Neural progenitor cell (in vitro differentiated cells): ENCODE results near the gene HCAR2. TPM values are rescaled to one million over a fixed set of nuclear protein-coding genes. Genes with fewer than 3 reads are reported as not detected.

ENCODE experiments used
- DNase-seq: peaks from one replicate; pipeline ENCODE4 v3.0.0-alpha.2; 2016; ENCODE audit warnings: low spot score
- H2AFZ ChIP-seq: fragments of 200-600 bp; sonication (generic); replicated peaks from 2 replicates; pipeline ENCODE4 v1.6.1; 2016; ENCODE audit warnings: antibody characterized with exemption
- H3F3A ChIP-seq: fragments of 200-600 bp; sonication (generic); 2 replicates; pipeline ENCODE4 v1.6.1; 2016; ENCODE audit warnings: antibody characterized with exemption, low read depth
- H3K27ac ChIP-seq: fragments of 200-600 bp; sonication (generic); 2 replicates; pipeline ENCODE4 v1.5.1; 2016; ENCODE audit warnings: mild to moderate bottlenecking
- H3K27me3 ChIP-seq: fragments of 200-600 bp; sonication (generic); 2 replicates; pipeline ENCODE4 v1.6.1; 2016; ENCODE audit warnings: mild to moderate bottlenecking, moderate library complexity
- H3K36me3 ChIP-seq: fragments of 200-600 bp; sonication (generic); 2 replicates; pipeline ENCODE4 v1.5.1; 2016
- H3K4me1 ChIP-seq: fragments of 200-600 bp; sonication (generic); 2 replicates; pipeline ENCODE4 v1.6.1; 2016; ENCODE audit warnings: mixed run types
- H3K4me2 ChIP-seq: fragments of 200-600 bp; sonication (generic); 2 replicates; pipeline ENCODE4 v1.6.1; 2016
- H3K4me3 ChIP-seq: fragments of 200-600 bp; sonication (generic); 2 replicates; pipeline ENCODE4 v1.5.1; 2016
- H3K79me2 ChIP-seq: fragments of 200-600 bp; sonication (generic); 2 replicates; pipeline ENCODE4 v1.6.1; 2016; ENCODE audit warnings: low read depth
- H3K9ac ChIP-seq: fragments of 200-600 bp; sonication (generic); 2 replicates; pipeline ENCODE4 v1.6.1; 2016
- H3K9me3 ChIP-seq: fragments of 200-600 bp; sonication (generic); 2 replicates; pipeline ENCODE4 v1.5.1; 2016; ENCODE audit warnings: low read depth
- H4K20me1 ChIP-seq: fragments of 200-600 bp; sonication (generic); 2 replicates; pipeline ENCODE4 v1.6.1; 2016; ENCODE audit warnings: low read depth
- H3K27ac Mint-ChIP-seq: 3 replicates; pipeline ENCODE4 v1.8.0; 2021; ENCODE audit warnings: mixed read lengths
- H3K27me3 Mint-ChIP-seq: 2 replicates; pipeline ENCODE4 v1.8.0; 2022; ENCODE audit warnings: low read depth, mild to moderate bottlenecking, inconsistent platforms, moderate library complexity, mixed read lengths; ENCODE audit not compliant: insufficient read depth
- H3K36me3 Mint-ChIP-seq: 3 replicates; pipeline ENCODE4 v1.8.0; 2021; ENCODE audit warnings: mixed read lengths
- H3K4me1 Mint-ChIP-seq: 3 replicates; pipeline ENCODE4 v1.8.0; 2021; ENCODE audit warnings: mixed read lengths
- H3K4me3 Mint-ChIP-seq: 3 replicates; pipeline ENCODE4 v1.8.0; 2021; ENCODE audit warnings: mild to moderate bottlenecking, moderate library complexity, mixed read lengths
- H3K9me3 Mint-ChIP-seq: 3 replicates; pipeline ENCODE4 v1.8.0; 2020; ENCODE audit warnings: mixed read lengths
- CTCF ChIP-seq: fragments of 200-600 bp; sonication (generic); IDR thresholded peaks from 2 replicates; pipeline ENCODE4 v1.5.1; 2017; ENCODE audit warnings: antibody characterized with exemption, mild to moderate bottlenecking
- EZH2 ChIP-seq: fragments of 200-600 bp; sonication (generic); IDR thresholded peaks from 2 replicates; pipeline ENCODE4 v1.6.1; 2017; ENCODE audit warnings: antibody characterized with exemption, mild to moderate bottlenecking, moderate library complexity
- EZH2phosphoT487 ChIP-seq: fragments of 200-600 bp; sonication (generic); IDR thresholded peaks from 2 replicates; pipeline ENCODE4 v1.6.1; 2017; ENCODE audit warnings: antibody characterized with exemption
- total RNA-seq: library from RNA; depleted of rRNA; stranded (reverse); fragments of >200 nt; gene quantifications from 2 replicates; pipeline ENCODE4 v1.2.3, GENCODE V29; 2015; ENCODE audit warnings: low replicate concordance

The HCAR2 gene
- total RNA-seq, 1 donor from 2014 or later, result not detected

GRCh38 chr12:122730215-122731014 lies 27.3 kb upstream of the HCAR2 start, which contains the start of gene HCAR1:
HCAR1 (minus strand) TSS chr12:122730844; CDS start chr12:122730339, 505 bp downstream.
- Mint-ChIP-seq H3K27me3 (no peaks in the 10 kb centered on the region), H3K27ac (no peak within 1 kb of the TSS), H3K9me3 (no peaks in the 10 kb centered on the region), H3K4me3 (no peak within 1 kb of the TSS), H3K4me1 (peaks cover 10% of the 10 kb centered on the region), H3K36me3 (no peaks in the 10 kb centered on the region)
- H2AFZ ChIP-seq, result peak within 1 kb of the TSS; percentile 79
- no peak within 1 kb of the TSS for H3K27ac ChIP-seq
- DNase-seq, result peak; percentile 10
- H4K20me1 ChIP-seq, result no peaks in the 10 kb centered on the region
- no peaks in the 10 kb centered on the region for H3F3A ChIP-seq
- no peak within 1 kb of the TSS for H3K4me2 ChIP-seq
- no peak for TF ChIP-seq EZH2
- no peak for TF ChIP-seq CTCF
- TF ChIP-seq EZH2phosphoT487, result no peak
- H3K79me2 ChIP-seq, result no peaks in the 10 kb centered on the region
- peaks cover 6% of the 10 kb centered on the region for H3K4me1 ChIP-seq
- no peaks in the 10 kb centered on the region for H3K36me3 ChIP-seq
- H3K9ac ChIP-seq, result no peak within 1 kb of the TSS
- no peak within 1 kb of the TSS for H3K4me3 ChIP-seq
- H3K27me3 ChIP-seq, result no peaks in the 10 kb centered on the region
- H3K9me3 ChIP-seq, result no peaks in the 10 kb centered on the region

- Histone ChIP-seq H3K27me3 (no peaks in the 10 kb centered on the region), H3K9me3 (no peaks in the 10 kb centered on the region), H3K79me2 (no peaks in the 10 kb centered on the region), H3K36me3 (no peaks in the 10 kb centered on the region), H3K4me2 (no peak overlapping the region), H3K27ac (no peak overlapping the region), H4K20me1 (no peaks in the 10 kb centered on the region), H3F3A (no peaks in the 10 kb centered on the region), H3K9ac (no peak overlapping the region), H3K4me3 (no peak overlapping the region), H2AFZ (no peak overlapping the region), H3K4me1 (peaks cover 6% of the 10 kb centered on the region)
- no peak for DNase-seq
- peaks cover 10% of the 10 kb centered on the region for H3K4me1 Mint-ChIP-seq
- no peaks in the 10 kb centered on the region for H3K27me3 Mint-ChIP-seq
- H3K4me3 Mint-ChIP-seq, result no peak overlapping the region
- no peaks in the 10 kb centered on the region for H3K36me3 Mint-ChIP-seq
- H3K27ac Mint-ChIP-seq, result no peak overlapping the region
- no peak for TF ChIP-seq CTCF
- H3K9me3 Mint-ChIP-seq, result no peaks in the 10 kb centered on the region
Measured at GRCh38 chr12:122729583-122730214, 26.5 kb upstream of the HCAR2 start.

- no peaks in the 10 kb centered on the region for H3K9me3 ChIP-seq
- H4K20me1 ChIP-seq, result no peaks in the 10 kb centered on the region
- no peak overlapping the region for H3K27ac ChIP-seq
- Mint-ChIP-seq H3K4me1 (peaks cover 6% of the 10 kb centered on the region), H3K27me3 (no peaks in the 10 kb centered on the region), H3K9me3 (no peaks in the 10 kb centered on the region), H3K36me3 (no peaks in the 10 kb centered on the region), H3K27ac (no peak overlapping the region), H3K4me3 (no peak overlapping the region)
- no peak overlapping the region for H3K9ac ChIP-seq
- H3K4me3 ChIP-seq, result no peak overlapping the region
- no peak overlapping the region for H2AFZ ChIP-seq
- no peaks in the 10 kb centered on the region for H3K4me1 ChIP-seq
- no peaks in the 10 kb centered on the region for H3K79me2 ChIP-seq
- TF ChIP-seq CTCF, result no peak
- TF ChIP-seq EZH2phosphoT487, result no peak
- no peak for TF ChIP-seq EZH2
- no peak overlapping the region for H3K4me2 ChIP-seq
- no peaks in the 10 kb centered on the region for H3F3A ChIP-seq
- no peaks in the 10 kb centered on the region for H3K27me3 ChIP-seq
- no peak for DNase-seq
- H3K36me3 ChIP-seq, result no peaks in the 10 kb centered on the region
Measured at GRCh38 chr12:122726080-122726558, 23.0 kb upstream of the HCAR2 start.
